ENCODE data around the gene HAAO. TPM values are rescaled to one million over a fixed set of nuclear protein-coding genes. Genes with fewer than 3 reads are reported as not detected.

Gene HAAO
- total RNA-seq, 1 donor from 2014 or later: 14.3 TPM

GRCh38 chr2:42775810-42776209, 16.6 kb downstream of the HAAO start:
- no peak for ATAC-seq
- intact Hi-C loops (cut with DNase I): no loop called here
- DNase-seq (ENCODE audit: low spot score): no peak

GRCh38 chr2:42775186-42775585, 17.2 kb downstream of the HAAO start:
- intact Hi-C loops (cut with DNase I): no loop called here
- DNase-seq (ENCODE audit: low spot score) (no peak), ATAC-seq (no peak)

- no peak for DNase-seq (ENCODE audit: low spot score)
- intact Hi-C loops (cut with DNase I): no loop called here
- ATAC-seq: no peak
Observed at GRCh38 chr2:42771546-42772153, 20.7 kb downstream of the HAAO start.

- DNase-seq (ENCODE audit: low spot score): no peak
- intact Hi-C loops (cut with DNase I): no loop called here
- peak; percentile 68 for ATAC-seq
Observed at GRCh38 chr2:42770288-42771131, 21.9 kb downstream of the HAAO start.

- intact Hi-C loops (cut with DNase I): no loop called here
- DNase-seq (ENCODE audit: low spot score) (no peak), ATAC-seq (no peak)
Observed at GRCh38 chr2:42769583-42770287, 22.6 kb downstream of the HAAO start.

- intact Hi-C loops (cut with DNase I): no loop called here
- ATAC-seq (no peak), DNase-seq (ENCODE audit: low spot score) (no peak)
Observed at GRCh38 chr2:42768706-42769256, 23.6 kb downstream of the HAAO start.

- intact Hi-C loops (cut with DNase I): no loop called here
- ATAC-seq: no peak
Observed at GRCh38 chr2:42767899-42768705, 24.3 kb downstream of the HAAO start.

GRCh38 chr2:42767080-42767898, 25.1 kb downstream of the HAAO start:
- intact Hi-C loops (cut with DNase I): no loop called here
- peak; percentile 3 for ATAC-seq
- no peak for DNase-seq (ENCODE audit: low spot score)

More at GRCh38 chr2:42767899-42768705, 24.3 kb downstream of the HAAO start:
- DNase-seq (ENCODE audit: low spot score): no peak

- no peak for ATAC-seq
Observed at GRCh38 chr2:42765686-42766085, 26.7 kb downstream of the HAAO start.

GRCh38 chr2:42764901-42765300, 27.5 kb downstream of the HAAO start:
- intact Hi-C loops (cut with DNase I): no loop called here
- DNase-seq (ENCODE audit: low spot score) (no peak), ATAC-seq (no peak)

More at GRCh38 chr2:42765686-42766085, 26.7 kb downstream of the HAAO start:
- intact Hi-C loops (cut with DNase I): no loop called here
- DNase-seq (ENCODE audit: low spot score): no peak

- DNase-seq (ENCODE audit: low spot score) (no peak), ATAC-seq (no peak)
- intact Hi-C loops (cut with DNase I): no loop called here
Observed at GRCh38 chr2:42764096-42764495, 28.3 kb downstream of the HAAO start, which contains the start of gene OXER1. TSS of gene OXER1 (minus strand) at chr2:42764135. CDS start at chr2:42764062, 73 bp downstream.

- DNase-seq (ENCODE audit: low spot score): no peak
- intact Hi-C loops (cut with DNase I): no loop called here
- no peak for ATAC-seq
Observed at GRCh38 chr2:42762823-42763804, 29.3 kb downstream of the HAAO start.

GRCh38 chr2:42762155-42762554, 30.2 kb downstream of the HAAO start:
- intact Hi-C loops (cut with DNase I): no loop called here
- no peak for DNase-seq (ENCODE audit: low spot score)
- no peak for ATAC-seq

GRCh38 chr2:42761554-42761953, 30.8 kb downstream of the HAAO start:
- no peak for DNase-seq (ENCODE audit: low spot score)
- intact Hi-C loops (cut with DNase I): no loop called here
- ATAC-seq: no peak

GRCh38 chr2:42758751-42759150, 33.6 kb downstream of the HAAO start:
- no peak for ATAC-seq
- intact Hi-C loops (cut with DNase I): no loop called here
- no peak for DNase-seq (ENCODE audit: low spot score)

GRCh38 chr2:42757981-42758740, 34.2 kb downstream of the HAAO start:
- no peak for ATAC-seq
- intact Hi-C loops (cut with DNase I): no loop called here
- no peak for DNase-seq (ENCODE audit: low spot score)

Measured in sciatic nerve (tissue), 2 donors.